Vagina (tissue), 2 donors: Measurements from ENCODE around the gene TSPYL6. TPM values are rescaled to one million over a fixed set of nuclear protein-coding genes. Genes with fewer than 3 reads are reported as not detected.

Experiments
- DNase-seq, 2 donors: peaks; one replicate each; pipeline ENCODE4 v3.0.0-alpha.2; 2017; ENCODE audit errors: extremely low spot score in 2 of 2
- H3K27ac ChIP-seq: fragments of 200-600 bp; sonication (generic); one replicate; pipeline ENCODE4 v1.5.1; 2019
- H3K27me3 ChIP-seq: fragments of 200-600 bp; sonication (generic); one replicate; pipeline ENCODE4 v1.5.1; 2019
- H3K36me3 ChIP-seq, 2 donors: fragments of 200-600 bp; sonication (generic); one replicate each; pipeline ENCODE4 v1.5.1; 2017 to 2019
- H3K4me1 ChIP-seq: fragments of 200-600 bp; sonication (generic); one replicate; pipeline ENCODE4 v1.5.1; 2019
- H3K4me3 ChIP-seq, 2 donors: fragments of 200-600 bp; sonication (generic); 1 replicate in 1 of 2; 2 replicates in 1 of 2; pipeline ENCODE4 v1.5.1; 2016 to 2019
- H3K9me3 ChIP-seq: fragments of 200-600 bp; sonication (generic); one replicate; pipeline ENCODE4 v1.5.1; 2019
- CTCF ChIP-seq, 3 experiments: fragments of 450-650 bp in 2 of 3; fragments of 200-600 bp in 1 of 3; sonication (generic) in 1 of 3; IDR thresholded peaks; one replicate each; pipeline ENCODE4 v1.5.1; 2017 to 2019; ENCODE audit warnings: antibody characterized with exemption in 3 of 3, mild to moderate bottlenecking in 2 of 3, moderate library complexity in 2 of 3
- POLR2A ChIP-seq, 2 donors: fragments of 450-650 bp; IDR thresholded peaks; one replicate each; pipeline ENCODE4 v1.6.1; 2017; ENCODE audit warnings: antibody characterized with exemption in 2 of 2, mild to moderate bottlenecking in 2 of 2, moderate library complexity in 2 of 2
- POLR2AphosphoS5 ChIP-seq, 2 donors: sonication (generic); formaldehyde crosslinking; IDR thresholded peaks; one replicate each; pipeline ENCODE4 v1.9.0; 2017; ENCODE audit warnings: antibody characterized with exemption in 2 of 2, mild to moderate bottlenecking in 2 of 2, low read depth in 1 of 2; ENCODE audit not compliant: insufficient read depth in 1 of 2
- intact Hi-C: fragments of 100-400 bp; cut with DNase I; formaldehyde crosslinking; loops from one replicate; pipeline ENCODE4 v1.15.1; 2023
- total RNA-seq: library from RNA; depleted of rRNA; stranded (reverse); fragments of >200 nt; gene quantifications from one replicate; pipeline ENCODE4 v1.2.3, GENCODE V29; 2016

Gene TSPYL6
- total RNA-seq, 1 donor from 2014 or later: not detected

GRCh38 chr2:54249629-54250028, 6.4 kb downstream of the TSPYL6 start:
- intact Hi-C loops: no loop called here
- H3K4me1 ChIP-seq: no peaks in the 10 kb centered on the region
- H3K36me3 ChIP-seq: no peaks in the 10 kb centered on the region
- H3K27ac ChIP-seq: no peak overlapping the region
- H3K27me3 ChIP-seq: no peaks in the 10 kb centered on the region
- no peak for DNase-seq
- H3K9me3 ChIP-seq: no peaks in the 10 kb centered on the region
- no peak overlapping the region for H3K4me3 ChIP-seq
- TF ChIP-seq CTCF (IDR thresholded peaks at IDR 0.05) (no peak), POLR2A (IDR thresholded peaks at IDR 0.05) (no peak), POLR2AphosphoS5 (IDR thresholded peaks at IDR 0.05; ENCODE audit: insufficient read depth in 1 of 2, low read depth in 1 of 2) (no peak)

- TF ChIP-seq POLR2A (IDR thresholded peaks at IDR 0.05) (no peak), POLR2AphosphoS5 (IDR thresholded peaks at IDR 0.05; ENCODE audit: insufficient read depth in 1 of 2, low read depth in 1 of 2) (no peak), CTCF (IDR thresholded peaks at IDR 0.05) (no peak)
- Histone ChIP-seq H3K36me3 (no peaks in the 10 kb centered on the region), H3K27ac (no peak overlapping the region), H3K4me1 (no peaks in the 10 kb centered on the region), H3K27me3 (no peaks in the 10 kb centered on the region), H3K9me3 (no peaks in the 10 kb centered on the region), H3K4me3 (no peak overlapping the region)
- no peak for DNase-seq
- intact Hi-C loops: no loop called here
These were observed 8.9 kb downstream of the TSPYL6 start for GRCh38 chr2:54247115-54247514.

- H3K4me1 ChIP-seq: no peaks in the 10 kb centered on the region
- TF ChIP-seq POLR2AphosphoS5 (IDR thresholded peaks at IDR 0.05; ENCODE audit: insufficient read depth in 1 of 2, low read depth in 1 of 2): no peak
- no peak for TF ChIP-seq CTCF (IDR thresholded peaks at IDR 0.05)
- TF ChIP-seq POLR2A (IDR thresholded peaks at IDR 0.05): no peak
- no peaks in the 10 kb centered on the region for H3K9me3 ChIP-seq
These were observed 15.2 kb downstream of the TSPYL6 start for GRCh38 chr2:54240515-54241469.

GRCh38 chr2:54239427-54239826, 16.6 kb downstream of the TSPYL6 start:
- intact Hi-C loops: no loop called here
- Histone ChIP-seq H3K27me3 (no peaks in the 10 kb centered on the region), H3K4me1 (no peaks in the 10 kb centered on the region), H3K9me3 (no peaks in the 10 kb centered on the region), H3K4me3 (no peak overlapping the region), H3K36me3 (no peaks in the 10 kb centered on the region), H3K27ac (no peak overlapping the region)
- DNase-seq: no peak
- TF ChIP-seq POLR2A (IDR thresholded peaks at IDR 0.05) (no peak), POLR2AphosphoS5 (IDR thresholded peaks at IDR 0.05; ENCODE audit: insufficient read depth in 1 of 2, low read depth in 1 of 2) (no peak), CTCF (IDR thresholded peaks at IDR 0.05) (no peak)

More at GRCh38 chr2:54240515-54241469, 15.2 kb downstream of the TSPYL6 start:
- intact Hi-C loops: no loop called here
- H3K36me3 ChIP-seq: no peaks in the 10 kb centered on the region
- H3K27ac ChIP-seq: no peak overlapping the region
- H3K4me3 ChIP-seq: no peak overlapping the region
- DNase-seq: no peak
- no peaks in the 10 kb centered on the region for H3K27me3 ChIP-seq

- TF ChIP-seq POLR2A (IDR thresholded peaks at IDR 0.05): no peak
- TF ChIP-seq CTCF (IDR thresholded peaks at IDR 0.05): no peak
- no peak for TF ChIP-seq POLR2AphosphoS5 (IDR thresholded peaks at IDR 0.05; ENCODE audit: insufficient read depth in 1 of 2, low read depth in 1 of 2)
- Histone ChIP-seq H3K4me3 (no peak overlapping the region), H3K4me1 (no peaks in the 10 kb centered on the region), H3K36me3 (no peaks in the 10 kb centered on the region), H3K27me3 (no peaks in the 10 kb centered on the region), H3K9me3 (no peaks in the 10 kb centered on the region), H3K27ac (no peak overlapping the region)
- intact Hi-C loops: no loop called here
- DNase-seq: no peak
These were observed 18.6 kb downstream of the TSPYL6 start for GRCh38 chr2:54237428-54237827.
